Esophagus muscularis mucosa (tissue), 4 donors: ENCODE results near the gene UBTD1. TPM values are rescaled to one million over a fixed set of nuclear protein-coding genes. Genes with fewer than 3 reads are reported as not detected.
A peak's percentile ranks its signal among the peaks of the same experiment; 100 is the strongest.
"Not testable (repeated sequence)": the region's sequence is repeated elsewhere in the genome, so short reads cannot be mapped to it uniquely, and the experiment has no call there.

Experiments used
- DNase-seq: peaks from one replicate; pipeline ENCODE4 v3.0.0-alpha.2; 2017; ENCODE audit errors: extremely low spot score
- H3K27ac ChIP-seq, 4 donors: fragments of 200-600 bp; sonication (generic); replicated peaks in 1 of 4; 1 replicate in 3 of 4; 2 replicates in 1 of 4; pipeline ENCODE4 v1.5.1; 2016 to 2019; ENCODE audit warnings: mild to moderate bottlenecking in 1 of 4
- H3K27me3 ChIP-seq, 4 donors: fragments of 200-600 bp; sonication (generic); one replicate each; pipeline versions ENCODE4 v1.5.1 to v1.6.0; 2016 to 2019
- H3K36me3 ChIP-seq, 4 donors: fragments of 200-600 bp; sonication (generic); one replicate each; pipeline ENCODE4 v1.5.1; 2016 to 2019
- H3K4me1 ChIP-seq, 4 donors: fragments of 200-600 bp; sonication (generic); one replicate each; pipeline ENCODE4 v1.5.1; 2016 to 2019
- H3K4me3 ChIP-seq, 4 donors: fragments of 200-600 bp; sonication (generic); 1 replicate in 2 of 4; 2 replicates in 2 of 4; pipeline ENCODE4 v1.5.1; 2016 to 2019; ENCODE audit warnings: mild to moderate bottlenecking in 4 of 4, moderate library complexity in 1 of 4
- H3K9me3 ChIP-seq, 4 donors: fragments of 200-600 bp; sonication (generic); 1 replicate in 3 of 4; 2 replicates in 1 of 4; pipeline ENCODE4 v1.5.1; 2016 to 2019
- EP300 ChIP-seq: sonication (generic); formaldehyde crosslinking; IDR thresholded peaks from one replicate; pipeline ENCODE4 v1.6.1; 2017; ENCODE audit warnings: antibody characterized with exemption
- POLR2A ChIP-seq: fragments of 450-650 bp; IDR thresholded peaks from one replicate; pipeline ENCODE4 v1.6.1; 2017; ENCODE audit warnings: antibody characterized with exemption, moderate library complexity, mild to moderate bottlenecking, low read depth
- POLR2AphosphoS5 ChIP-seq, 2 donors: sonication (generic); formaldehyde crosslinking; IDR thresholded peaks; one replicate each; pipeline ENCODE4 v1.6.1; 2017; ENCODE audit warnings: antibody characterized with exemption in 2 of 2
- WGBS: methylation state at CpG from one replicate; pipeline ENCODE4 v1.1.5; 2018; 5-methylcytosine and 5-hydroxymethylcytosine counted together
- intact Hi-C: fragments of 100-400 bp; cut with DNase I; formaldehyde crosslinking; loops from one replicate; pipeline ENCODE4 v1.15.1; 2023
- total RNA-seq, 4 donors: library from RNA; depleted of rRNA; stranded (reverse); fragments of >200 nt; gene quantifications; one replicate each; pipeline versions ENCODE4 v1.1.0 to v1.2.1, GENCODE V29; 2016
- TF ChIP-seq, protein P1 (sequence below), 3 experiments: fragments of 200-600 bp in 2 of 3; fragments of 450-650 bp in 1 of 3; sonication (generic) in 2 of 3; IDR thresholded peaks; one replicate each; pipeline ENCODE4 v1.5.1; 2017 to 2019; ENCODE audit warnings: antibody characterized with exemption in 3 of 3, mild to moderate bottlenecking in 2 of 3, moderate library complexity in 1 of 3

The UBTD1 gene
- total RNA-seq, 4 donors from 2014 or later: 4.2 to 18.4 (median 14.1) TPM

DNA sequence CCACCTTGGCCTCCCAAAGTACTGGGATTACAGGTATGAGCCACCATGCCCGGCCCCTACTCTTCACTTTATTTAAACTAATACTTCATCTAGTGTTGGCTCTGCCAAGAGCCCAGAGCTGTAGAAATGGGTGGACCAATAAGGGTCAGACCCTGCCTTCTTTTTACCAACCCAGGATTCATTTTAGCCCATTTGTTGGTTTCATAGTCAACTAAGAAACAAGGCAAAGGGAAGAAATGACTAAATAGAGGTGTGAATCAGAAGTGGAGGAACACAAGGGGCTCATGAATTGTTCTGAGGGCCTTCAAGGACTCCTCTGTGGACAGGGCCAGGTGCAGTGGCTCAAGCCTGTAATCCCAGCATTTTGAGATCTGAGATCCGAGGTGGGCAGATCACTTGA lies 74.9 kb downstream of the UBTD1 start:
- Histone ChIP-seq H3K27me3 (no peaks in the 10 kb centered on the region), H3K36me3 (peaks cover 11 to 30% (median 28%) of the 10 kb centered on the region in 4 donors), H3K4me3 (no peak overlapping the region), H3K4me1 (peaks cover 30 to 36% (median 31%) of the 10 kb centered on the region in 4 donors), H3K27ac (peak overlapping the region in 3 of 4 donors; percentile 71 to 79 (median 72)), H3K9me3 (no peaks in the 10 kb centered on the region)
- intact Hi-C loops: loop anchor here (1.0 kb wide), 1 partner anchor 35 kb away; no protein-coding TSS in a partner anchor
- TF ChIP-seq POLR2A (no peak), POLR2AphosphoS5 (IDR thresholded peaks at IDR 0.05) (no peak)
- WGBS: 90% methylated on average over 2 of the region's 2 CpGs
- DNase-seq: no peak

DNA sequence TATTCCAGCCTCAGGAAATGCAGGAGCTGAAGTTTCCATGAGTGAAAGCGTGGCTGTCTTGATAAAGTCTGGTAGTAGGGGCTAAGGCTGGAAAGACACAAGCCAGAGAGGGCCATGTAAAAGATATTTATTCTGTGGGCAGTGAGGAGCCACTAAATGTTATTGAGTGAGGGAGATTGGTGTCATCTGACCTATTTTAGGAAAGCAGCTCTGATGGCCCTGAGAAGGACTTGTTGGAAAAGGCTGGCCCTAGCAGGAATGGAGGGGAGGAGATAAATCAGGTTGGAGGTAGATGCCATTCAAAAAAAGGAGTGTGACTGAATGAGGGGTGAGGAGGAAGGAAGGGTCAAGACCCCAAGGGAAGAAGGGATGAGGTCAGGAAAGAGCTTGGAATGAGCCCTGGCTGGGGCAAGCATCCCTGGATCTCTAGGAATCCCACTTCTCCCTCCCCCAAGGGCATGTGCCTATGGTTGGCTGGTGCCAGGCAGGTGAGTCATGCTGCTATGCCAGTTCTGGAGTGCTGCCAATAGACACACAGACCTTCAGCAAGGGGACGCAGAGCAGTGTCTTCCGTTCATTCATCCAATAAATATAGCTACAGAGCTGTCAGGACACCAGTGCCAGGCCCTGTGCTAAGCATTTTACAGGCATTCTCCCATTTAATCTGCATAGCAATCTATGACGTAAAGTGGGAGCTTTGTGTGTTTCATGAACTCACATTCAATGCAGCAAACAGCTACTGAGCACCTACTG lies 75.8 kb downstream of the UBTD1 start:
- Histone ChIP-seq H3K27ac (peak overlapping the region; percentile 72 to 81 (median 76)), H3K36me3 (peaks cover 11 to 23% (median 20%) of the 10 kb centered on the region in 4 donors), H3K4me3 (no peak overlapping the region), H3K4me1 (peaks cover 30 to 36% (median 31%) of the 10 kb centered on the region in 4 donors), H3K27me3 (no peaks in the 10 kb centered on the region), H3K9me3 (no peaks in the 10 kb centered on the region)
- WGBS: 56% methylated on average over 4 of the region's 4 CpGs
- no peak for DNase-seq
- TF ChIP-seq, protein P1, sequence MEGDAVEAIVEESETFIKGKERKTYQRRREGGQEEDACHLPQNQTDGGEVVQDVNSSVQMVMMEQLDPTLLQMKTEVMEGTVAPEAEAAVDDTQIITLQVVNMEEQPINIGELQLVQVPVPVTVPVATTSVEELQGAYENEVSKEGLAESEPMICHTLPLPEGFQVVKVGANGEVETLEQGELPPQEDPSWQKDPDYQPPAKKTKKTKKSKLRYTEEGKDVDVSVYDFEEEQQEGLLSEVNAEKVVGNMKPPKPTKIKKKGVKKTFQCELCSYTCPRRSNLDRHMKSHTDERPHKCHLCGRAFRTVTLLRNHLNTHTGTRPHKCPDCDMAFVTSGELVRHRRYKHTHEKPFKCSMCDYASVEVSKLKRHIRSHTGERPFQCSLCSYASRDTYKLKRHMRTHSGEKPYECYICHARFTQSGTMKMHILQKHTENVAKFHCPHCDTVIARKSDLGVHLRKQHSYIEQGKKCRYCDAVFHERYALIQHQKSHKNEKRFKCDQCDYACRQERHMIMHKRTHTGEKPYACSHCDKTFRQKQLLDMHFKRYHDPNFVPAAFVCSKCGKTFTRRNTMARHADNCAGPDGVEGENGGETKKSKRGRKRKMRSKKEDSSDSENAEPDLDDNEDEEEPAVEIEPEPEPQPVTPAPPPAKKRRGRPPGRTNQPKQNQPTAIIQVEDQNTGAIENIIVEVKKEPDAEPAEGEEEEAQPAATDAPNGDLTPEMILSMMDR (IDR thresholded peaks at IDR 0.05): no peak
- peak; percentile 83 to 92 for TF ChIP-seq POLR2AphosphoS5 (IDR thresholded peaks at IDR 0.05)
- intact Hi-C loops: loop anchor here (1.0 kb wide), 1 partner anchor 34 kb away; no protein-coding TSS in a partner anchor

DNA sequence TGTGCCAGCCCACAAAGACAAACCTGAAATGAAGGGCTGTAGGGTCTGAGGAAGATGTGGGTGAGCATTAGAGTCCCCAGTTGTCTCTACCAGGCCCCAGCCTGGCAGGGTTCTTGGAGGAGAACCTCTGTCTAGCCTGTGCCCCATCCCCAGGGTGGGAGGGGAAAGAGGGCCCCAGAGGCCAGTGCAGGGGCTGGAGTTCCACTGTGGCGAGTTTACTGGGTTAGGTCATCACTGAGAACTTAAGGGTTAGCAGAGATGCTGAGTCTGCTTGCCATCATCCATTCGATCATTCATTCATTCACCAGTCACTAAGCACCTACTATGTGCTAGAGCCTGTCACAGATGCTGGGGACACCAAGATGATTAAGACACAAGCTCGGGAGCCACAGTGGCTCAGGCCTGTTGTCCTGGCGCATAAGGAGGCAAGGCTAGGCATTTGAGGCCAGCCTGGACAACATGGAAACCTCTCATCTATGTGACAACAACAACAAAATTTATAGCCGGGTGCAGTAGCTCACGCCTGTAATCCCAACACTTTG lies 76.5 kb downstream of the UBTD1 start:
- H3K27ac ChIP-seq: peak overlapping the region; percentile 72 to 81 (median 76)
- H3K27me3 ChIP-seq: no peaks in the 10 kb centered on the region
- no peak for DNase-seq
- no peaks in the 10 kb centered on the region for H3K9me3 ChIP-seq
- 91% methylated on average over 6 of the region's 6 CpGs for WGBS
- TF ChIP-seq, protein P1 (IDR thresholded peaks at IDR 0.05): no peak
- no peak for TF ChIP-seq POLR2AphosphoS5 (IDR thresholded peaks at IDR 0.05)
- TF ChIP-seq POLR2A: no peak
- TF ChIP-seq EP300: no peak
- peaks cover 7 to 17% (median 15%) of the 10 kb centered on the region in 4 donors for H3K36me3 ChIP-seq
- peaks cover 30 to 36% (median 31%) of the 10 kb centered on the region in 4 donors for H3K4me1 ChIP-seq
- intact Hi-C loops: no loop called here
- H3K4me3 ChIP-seq: no peak overlapping the region

DNA sequence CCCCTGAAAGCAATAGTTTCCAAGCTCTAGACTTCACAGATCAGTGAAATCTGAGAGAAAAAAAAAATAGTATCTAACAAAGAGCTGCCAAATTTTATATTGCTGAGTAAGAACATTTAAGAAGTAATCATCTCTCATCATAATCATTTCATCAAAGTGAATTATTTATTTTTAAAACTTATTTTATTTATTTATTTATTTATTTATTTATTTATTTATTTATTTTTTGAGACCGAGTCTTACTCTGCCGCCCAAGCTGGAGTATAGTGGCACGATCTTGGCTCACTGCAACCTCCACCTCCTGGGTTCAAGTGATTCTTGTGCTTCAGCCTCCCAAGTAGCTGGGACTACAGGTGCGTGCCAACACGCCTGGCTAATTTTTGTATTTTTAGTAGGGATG lies 77.8 kb downstream of the UBTD1 start:
- Histone ChIP-seq H3K27ac (peak overlapping the region in 3 of 4 donors; percentile 11 to 41 (median 38)), H3K4me1 (peaks cover 21 to 36% (median 31%) of the 10 kb centered on the region in 4 donors), H3K36me3 (peaks cover 0 to 19% (median 3%) of the 10 kb centered on the region in 4 donors)
- WGBS: 73% methylated on average over 5 of the region's 5 CpGs
- H3K4me3 ChIP-seq, DNase-seq, H3K27me3 ChIP-seq, intact Hi-C loops, H3K9me3 ChIP-seq: not testable (repeated sequence)

DNA sequence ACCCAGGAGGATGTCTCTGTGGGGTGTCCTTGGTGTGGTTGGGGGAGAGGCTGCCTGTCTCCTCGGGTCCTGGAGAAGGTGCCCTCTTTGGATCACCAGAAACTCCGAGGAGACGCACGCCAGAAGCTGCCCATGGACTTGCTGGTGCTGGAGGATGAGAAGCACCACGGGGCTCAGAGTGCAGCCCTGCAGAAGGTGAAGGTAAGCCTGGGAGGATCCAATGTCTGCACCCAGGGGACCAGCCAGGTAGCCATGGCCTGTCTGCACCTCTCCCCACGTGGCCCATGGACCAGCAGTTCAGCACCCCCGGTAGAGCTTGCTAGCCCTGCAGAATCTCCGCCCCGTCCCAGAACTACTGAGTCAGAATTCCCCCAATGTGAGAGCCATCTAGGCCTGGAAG lies 79.0 kb downstream of the UBTD1 start:
- DNase-seq: no peak
- Histone ChIP-seq H3K36me3 (peaks cover 0 to 19% (median 0%) of the 10 kb centered on the region in 4 donors), H3K27ac (no peak overlapping the region), H3K9me3 (no peaks in the 10 kb centered on the region), H3K4me1 (peaks cover 12 to 27% (median 22%) of the 10 kb centered on the region in 4 donors), H3K4me3 (no peak overlapping the region), H3K27me3 (no peaks in the 10 kb centered on the region)
- intact Hi-C loops: no loop called here
- WGBS: 83% methylated on average over 6 of the region's 9 CpGs
- TF ChIP-seq POLR2AphosphoS5 (IDR thresholded peaks at IDR 0.05) (no peak), EP300 (no peak), POLR2A (no peak)
- TF ChIP-seq, protein P1 (IDR thresholded peaks at IDR 0.05): no peak
